ENCODE results near the gene MICAL1.

DNA sequence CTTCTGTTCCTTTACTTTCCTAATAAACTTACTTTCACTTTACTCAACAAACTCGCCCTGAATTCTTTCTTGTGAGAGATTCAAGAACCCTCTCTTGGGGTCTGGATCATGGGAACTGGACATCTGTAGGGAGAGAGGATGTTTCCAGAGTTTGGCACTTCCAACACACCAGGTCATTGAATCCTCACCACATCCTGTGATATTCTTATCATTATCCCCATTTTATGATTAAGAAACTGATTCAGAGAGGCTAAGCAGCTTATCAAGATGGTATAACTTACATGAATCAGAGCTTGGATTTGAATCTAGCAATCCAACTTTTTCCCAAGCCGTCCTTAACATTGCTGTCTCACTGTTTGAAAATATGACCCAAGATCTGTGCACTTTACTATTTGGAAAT, 30.6 kb downstream of the MICAL1 start:
- TF ChIP-seq POLR2A (IDR thresholded peaks at IDR 0.05; ENCODE audit: low read depth, low read length) (no peak), MYC (IDR thresholded peaks at IDR 0.05; ENCODE audit: low read depth, low read length) (no peak), POLR2AphosphoS5 (IDR thresholded peaks at IDR 0.05; ENCODE audit: insufficient read depth, low read depth, low read length) (no peak)
- TF ChIP-seq, protein P1, sequence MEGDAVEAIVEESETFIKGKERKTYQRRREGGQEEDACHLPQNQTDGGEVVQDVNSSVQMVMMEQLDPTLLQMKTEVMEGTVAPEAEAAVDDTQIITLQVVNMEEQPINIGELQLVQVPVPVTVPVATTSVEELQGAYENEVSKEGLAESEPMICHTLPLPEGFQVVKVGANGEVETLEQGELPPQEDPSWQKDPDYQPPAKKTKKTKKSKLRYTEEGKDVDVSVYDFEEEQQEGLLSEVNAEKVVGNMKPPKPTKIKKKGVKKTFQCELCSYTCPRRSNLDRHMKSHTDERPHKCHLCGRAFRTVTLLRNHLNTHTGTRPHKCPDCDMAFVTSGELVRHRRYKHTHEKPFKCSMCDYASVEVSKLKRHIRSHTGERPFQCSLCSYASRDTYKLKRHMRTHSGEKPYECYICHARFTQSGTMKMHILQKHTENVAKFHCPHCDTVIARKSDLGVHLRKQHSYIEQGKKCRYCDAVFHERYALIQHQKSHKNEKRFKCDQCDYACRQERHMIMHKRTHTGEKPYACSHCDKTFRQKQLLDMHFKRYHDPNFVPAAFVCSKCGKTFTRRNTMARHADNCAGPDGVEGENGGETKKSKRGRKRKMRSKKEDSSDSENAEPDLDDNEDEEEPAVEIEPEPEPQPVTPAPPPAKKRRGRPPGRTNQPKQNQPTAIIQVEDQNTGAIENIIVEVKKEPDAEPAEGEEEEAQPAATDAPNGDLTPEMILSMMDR (IDR thresholded peaks at IDR 0.05; ENCODE audit: extremely low read depth in 1 of 2, insufficient read depth in 1 of 2, low read depth in 1 of 2, low read length in 2 of 2), result no peak
